Measurements from ENCODE around the gene EXOSC1. TPM values are rescaled to one million over a fixed set of nuclear protein-coding genes. Genes with fewer than 3 reads are reported as not detected.

The EXOSC1 gene
- 27.1 TPM for total RNA-seq (ENCODE audit: unreplicated experiment)
- long read RNA-seq, transcript EXOSC1-204 (8 exons, 923 nt): major isoform, 19 of 33 reads
- long read RNA-seq, partial matches to known transcripts: 3 of 33 reads
- long read RNA-seq, other reads (novel, unspliced or antisense): 6 of 33 reads

- H3K4me1 Mint-ChIP-seq (ENCODE audit: low read depth, unreplicated experiment): peaks cover 9% of the 10 kb centered on the region
- no peaks in the 10 kb centered on the region for H3K36me3 Mint-ChIP-seq (ENCODE audit: unreplicated experiment)
- TF ChIP-seq CTCF (IDR thresholded peaks at IDR 0.05; ENCODE audit: partially characterized antibody, unreplicated experiment): no peak
- peak within 1 kb of the TSS; percentile 95 for H3K4me3 Mint-ChIP-seq (ENCODE audit: unreplicated experiment)
- H3K27ac Mint-ChIP-seq (ENCODE audit: unreplicated experiment): peak within 1 kb of the TSS; percentile 90
- peaks cover 3% of the 10 kb centered on the region for H3K9me3 Mint-ChIP-seq (ENCODE audit: unreplicated experiment)
- DNase-seq: peak; percentile 92
- no peaks in the 10 kb centered on the region for H3K27me3 Mint-ChIP-seq (ENCODE audit: unreplicated experiment)
Observed at GRCh38 chr10:97445722-97446639, at the start of gene EXOSC1, which contains the start of gene ZDHHC16. Gene EXOSC1 (minus strand): TSS chr10:97446006. CDS start chr10:97445985, 21 bp downstream. Gene ZDHHC16 (plus strand): TSS chr10:97446175. CDS start chr10:97451676, 5,501 bp downstream.

GRCh38 chr10:97494863-97495506, 49.2 kb upstream of the EXOSC1 start:
- Mint-ChIP-seq H3K27me3 (ENCODE audit: unreplicated experiment) (peaks cover 7% of the 10 kb centered on the region), H3K27ac (ENCODE audit: unreplicated experiment) (peak overlapping the region; percentile 90), H3K9me3 (ENCODE audit: unreplicated experiment) (peaks cover 9% of the 10 kb centered on the region), H3K4me3 (ENCODE audit: unreplicated experiment) (peak overlapping the region; percentile 84), H3K4me1 (ENCODE audit: low read depth, unreplicated experiment) (peaks cover 29% of the 10 kb centered on the region), H3K36me3 (ENCODE audit: unreplicated experiment) (no peaks in the 10 kb centered on the region)
- no peak for DNase-seq
- no peak for TF ChIP-seq CTCF (IDR thresholded peaks at IDR 0.05; ENCODE audit: partially characterized antibody, unreplicated experiment)

GRCh38 chr10:97494151-97494550, 48.3 kb upstream of the EXOSC1 start:
- Mint-ChIP-seq H3K27ac (ENCODE audit: unreplicated experiment) (no peak overlapping the region), H3K4me3 (ENCODE audit: unreplicated experiment) (peak overlapping the region; percentile 84), H3K4me1 (ENCODE audit: low read depth, unreplicated experiment) (peaks cover 29% of the 10 kb centered on the region), H3K36me3 (ENCODE audit: unreplicated experiment) (no peaks in the 10 kb centered on the region), H3K9me3 (ENCODE audit: unreplicated experiment) (peaks cover 5% of the 10 kb centered on the region), H3K27me3 (ENCODE audit: unreplicated experiment) (peaks cover 3% of the 10 kb centered on the region)
- DNase-seq: no peak
- TF ChIP-seq CTCF (IDR thresholded peaks at IDR 0.05; ENCODE audit: partially characterized antibody, unreplicated experiment): no peak

- Mint-ChIP-seq H3K36me3 (ENCODE audit: unreplicated experiment) (no peaks in the 10 kb centered on the region), H3K4me3 (ENCODE audit: unreplicated experiment) (no peak overlapping the region), H3K9me3 (ENCODE audit: unreplicated experiment) (no peaks in the 10 kb centered on the region), H3K27me3 (ENCODE audit: unreplicated experiment) (no peaks in the 10 kb centered on the region), H3K27ac (ENCODE audit: unreplicated experiment) (peak overlapping the region; percentile 45), H3K4me1 (ENCODE audit: low read depth, unreplicated experiment) (peaks cover 18% of the 10 kb centered on the region)
- no peak for DNase-seq
- no peak for TF ChIP-seq CTCF (IDR thresholded peaks at IDR 0.05; ENCODE audit: partially characterized antibody, unreplicated experiment)
Observed at GRCh38 chr10:97490592-97490991, 44.8 kb upstream of the EXOSC1 start.
